ENCODE measurements around the gene IER5L. TPM values are rescaled to one million over a fixed set of nuclear protein-coding genes. Genes with fewer than 3 reads are reported as not detected.

The IER5L gene
- total and polyA plus RNA-seq, 12 donors, result 0.46 to 168 (median 18.6) TPM

- no peak for TF ChIP-seq POLR2A (IDR thresholded peaks at IDR 0.05)
- TF ChIP-seq, protein P1, sequence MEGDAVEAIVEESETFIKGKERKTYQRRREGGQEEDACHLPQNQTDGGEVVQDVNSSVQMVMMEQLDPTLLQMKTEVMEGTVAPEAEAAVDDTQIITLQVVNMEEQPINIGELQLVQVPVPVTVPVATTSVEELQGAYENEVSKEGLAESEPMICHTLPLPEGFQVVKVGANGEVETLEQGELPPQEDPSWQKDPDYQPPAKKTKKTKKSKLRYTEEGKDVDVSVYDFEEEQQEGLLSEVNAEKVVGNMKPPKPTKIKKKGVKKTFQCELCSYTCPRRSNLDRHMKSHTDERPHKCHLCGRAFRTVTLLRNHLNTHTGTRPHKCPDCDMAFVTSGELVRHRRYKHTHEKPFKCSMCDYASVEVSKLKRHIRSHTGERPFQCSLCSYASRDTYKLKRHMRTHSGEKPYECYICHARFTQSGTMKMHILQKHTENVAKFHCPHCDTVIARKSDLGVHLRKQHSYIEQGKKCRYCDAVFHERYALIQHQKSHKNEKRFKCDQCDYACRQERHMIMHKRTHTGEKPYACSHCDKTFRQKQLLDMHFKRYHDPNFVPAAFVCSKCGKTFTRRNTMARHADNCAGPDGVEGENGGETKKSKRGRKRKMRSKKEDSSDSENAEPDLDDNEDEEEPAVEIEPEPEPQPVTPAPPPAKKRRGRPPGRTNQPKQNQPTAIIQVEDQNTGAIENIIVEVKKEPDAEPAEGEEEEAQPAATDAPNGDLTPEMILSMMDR (IDR thresholded peaks at IDR 0.05), result no peak
- H3K4me1 ChIP-seq (replicated peaks in 1 of 2), result peaks cover 0 to 5% of the 10 kb centered on the region in 2 donors
- no peak for DNase-seq
- no peaks in the 10 kb centered on the region for H3K36me3 ChIP-seq (replicated peaks in 1 of 2)
- intact Hi-C loops (cut with DNase I), result no loop called here
- H3K4me3 ChIP-seq, result no peak overlapping the region
- 47 to 57% (median 50%) methylated on average over 2 of the region's 2 CpGs for WGBS, 4 donors
- no peaks in the 10 kb centered on the region for H3K9me3 ChIP-seq (replicated peaks in 1 of 3)
- no peaks in the 10 kb centered on the region for H3K27me3 ChIP-seq
- H3K27ac ChIP-seq, result no peak overlapping the region
Measured at GRCh38 chr9:129206401-129206800, 28.3 kb upstream of the IER5L start.

GRCh38 chr9:129204840-129205239 is 26.8 kb upstream of the IER5L start:
- H3K27ac ChIP-seq, result no peak overlapping the region
- intact Hi-C loops (cut with DNase I), result no loop called here
- no peak overlapping the region for H3K4me3 ChIP-seq
- no peak for TF ChIP-seq POLR2A (IDR thresholded peaks at IDR 0.05)
- TF ChIP-seq, protein P1 (IDR thresholded peaks at IDR 0.05), result no peak
- H3K4me1 ChIP-seq (replicated peaks in 1 of 2), result peaks cover 0 to 5% of the 10 kb centered on the region in 2 donors
- H3K36me3 ChIP-seq (replicated peaks in 1 of 2), result no peaks in the 10 kb centered on the region
- DNase-seq, result no peak
- WGBS, 4 donors, result 88 to 94% (median 91%) methylated on average over 6 to 7 of the region's 7 CpGs
- H3K9me3 ChIP-seq (replicated peaks in 1 of 3), result no peaks in the 10 kb centered on the region
- H3K27me3 ChIP-seq, result no peaks in the 10 kb centered on the region

GRCh38 chr9:129203556-129203909 is 25.5 kb upstream of the IER5L start:
- TF ChIP-seq, protein P1 (IDR thresholded peaks at IDR 0.05), result no peak
- TF ChIP-seq POLR2A (IDR thresholded peaks at IDR 0.05), result no peak
- Histone ChIP-seq H3K9me3 (replicated peaks in 1 of 3) (no peaks in the 10 kb centered on the region), H3K4me1 (replicated peaks in 1 of 2) (peaks cover 0 to 5% of the 10 kb centered on the region in 2 donors), H3K27ac (no peak overlapping the region), H3K36me3 (replicated peaks in 1 of 2) (no peaks in the 10 kb centered on the region), H3K27me3 (no peaks in the 10 kb centered on the region), H3K4me3 (peak overlapping the region in 1 of 4 donors; percentile 79)
- no peak for DNase-seq
- 65 to 68% (median 66%) methylated on average over 11 of the region's 11 CpGs for WGBS, 4 donors
- intact Hi-C loops (cut with DNase I), result no loop called here

DNA sequence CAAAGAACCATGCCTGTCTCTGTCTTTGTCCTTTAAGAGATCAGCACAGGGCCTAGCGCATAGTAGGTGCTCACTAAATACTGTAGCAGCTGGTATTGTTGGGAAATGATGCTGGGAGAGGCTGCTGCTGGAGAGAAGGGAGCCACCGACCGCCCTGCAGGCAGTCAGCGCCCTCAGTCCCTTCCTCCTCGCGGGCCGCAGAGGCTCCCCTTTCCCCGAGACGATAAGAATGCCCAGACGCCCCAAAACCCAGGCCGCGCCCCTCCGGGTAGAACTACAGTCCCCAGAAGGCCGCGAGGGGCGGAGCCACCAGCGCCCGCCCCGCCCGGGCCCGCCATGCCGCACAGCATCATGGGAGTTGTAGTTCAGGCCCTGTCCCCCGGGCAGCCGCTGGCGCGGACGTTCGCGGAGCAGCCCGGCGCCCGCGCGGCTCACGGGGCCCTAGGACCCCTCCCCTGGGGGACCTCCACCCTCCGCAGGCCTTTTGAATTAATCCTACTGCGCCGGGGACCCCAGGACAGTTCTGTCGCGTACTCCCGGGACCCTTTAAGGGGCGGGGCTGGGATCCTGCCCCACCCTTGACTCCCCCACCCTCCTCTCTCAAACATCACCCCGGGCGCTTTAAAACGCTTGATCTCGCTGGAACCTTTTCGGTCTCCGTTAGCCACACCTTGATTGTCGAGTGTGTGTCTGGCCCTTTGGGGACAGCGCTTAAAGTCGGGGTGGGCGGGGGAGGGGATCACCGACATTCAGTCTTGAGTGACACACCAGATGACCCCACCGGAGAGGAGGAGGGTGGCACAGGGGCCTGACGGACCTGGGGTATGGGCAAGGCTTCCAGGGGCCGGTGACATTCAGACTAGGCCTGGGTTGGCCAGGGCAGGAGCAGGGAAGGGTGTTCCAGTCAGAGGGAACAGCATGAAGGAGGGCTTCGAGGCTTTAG is 24.8 kb upstream of the IER5L start:
- intact Hi-C loops (cut with DNase I), result no loop called here
- peak overlapping the region in 3 of 5 donors; percentile 84 to 91 (median 90) for H3K27ac ChIP-seq

More for the DNA sequence above, 24.8 kb upstream of the IER5L start:
- Histone ChIP-seq H3K4me1 (replicated peaks in 1 of 2) (peaks cover 0 to 5% of the 10 kb centered on the region in 2 donors), H3K36me3 (replicated peaks in 1 of 2) (no peaks in the 10 kb centered on the region), H3K9me3 (replicated peaks in 1 of 3) (no peaks in the 10 kb centered on the region), H3K27me3 (no peaks in the 10 kb centered on the region), H3K4me3 (peak overlapping the region in 3 of 4 donors; percentile 40 to 79 (median 70))
- TF ChIP-seq POLR2A (IDR thresholded peaks at IDR 0.05), result peak in 1 of 2 donors; percentile 45
- TF ChIP-seq, protein P1 (IDR thresholded peaks at IDR 0.05), result no peak
- DNase-seq, result peak; percentile 74 to 89 (median 87)
- 5 to 30% (median 6%) methylated on average over 4 to 57 of the region's 57 CpGs for WGBS, 4 donors
